HepG2 (cell line): ENCODE data around the gene MYRIP. TPM values are rescaled to one million over a fixed set of nuclear protein-coding genes. Genes with fewer than 3 reads are reported as not detected.

ENCODE experiments used
- ATAC-seq: fragments of 200-7000 bp; cut with Tn5 transposase; 3 replicates; pipeline ENCODE4 v1.9.1; 2020; ENCODE audit warnings: mild to moderate bottlenecking, moderate library complexity
- BruUV-seq: library from RNA; stranded (reverse); fragments of 400-500 nt; replicated peaks from 2 replicates; lab custom pipeline; 2021; lab: Mats Ljungman, UMichigan
- CTCF ChIA-PET: fragments of 300-600 bp; formaldehyde crosslinking; extraction: SDS; loops from one replicate; lab custom pipeline; 2021; ENCODE audit warnings: low total read pairs, inconsistent platforms, low intra/inter-chr PET ratio; lab: Yijun Ruan, JAX
- POLR2A ChIA-PET: fragments of 350-600 bp; sonication (Branson Sonifier 250); formaldehyde crosslinking; loops from one replicate; lab custom pipeline; 2020; ENCODE audit warnings: antibody characterized with exemption, inconsistent platforms; lab: Yijun Ruan, JAX
- DNase-seq: peaks from one replicate; pipeline ENCODE4 v3.0.0-alpha.2; 2015; ENCODE audit warnings: low spot score
- FAIRE-seq: peaks from 3 replicates; lab custom pipeline; 2011; peaks lifted over from hg19 to GRCh38; lab: Jason Lieb, UNC
- H2AFZ ChIP-seq: one replicate; pipeline ENCODE4 v1.6.1; 2011; ENCODE audit warnings: low read length, inconsistent platforms
- H3K27ac ChIP-seq: fragments of 300-600 bp; 3 replicates; pipeline ENCODE4 v1.8.0; 2011; ENCODE audit warnings: mixed run types, mild to moderate bottlenecking, mixed read lengths, low read length, inconsistent platforms; ENCODE audit not compliant: insufficient read depth; ENCODE audit errors: extremely low read length
- H3K27me3 ChIP-seq, 2 experiments: fragments of 200-600 bp in 1 of 2; 2 replicates in 1 of 2; 3 replicates in 1 of 2; pipeline versions ENCODE4 v1.6.0 to v1.8.0; 2011; ENCODE audit warnings: low read length in 2 of 2, mild to moderate bottlenecking in 2 of 2, moderate library complexity in 2 of 2, inconsistent platforms in 1 of 2; ENCODE audit not compliant: insufficient read depth in 2 of 2, control insufficient read depth in 1 of 2
- H3K36me3 ChIP-seq, 2 experiments: fragments of 200-600 bp in 1 of 2; replicated peaks in 1 of 2; 2 replicates in 1 of 2; 3 replicates in 1 of 2; pipeline versions ENCODE4 v1.5.1 to v1.8.0; 2011; ENCODE audit warnings: low read length in 2 of 2, inconsistent platforms in 1 of 2; ENCODE audit not compliant: insufficient read depth in 2 of 2, control insufficient read depth in 1 of 2
- H3K4me1 ChIP-seq: 2 replicates; pipeline ENCODE4 v1.5.1; 2012; ENCODE audit warnings: low read length, inconsistent platforms; ENCODE audit not compliant: insufficient read depth
- H3K4me2 ChIP-seq: 2 replicates; pipeline ENCODE4 v1.6.0; 2011; ENCODE audit warnings: low read depth, low read length, inconsistent platforms
- H3K4me3 ChIP-seq, 3 experiments: fragments of 200-600 bp in 1 of 3; sonication (generic), shearing (Covaris generic) in 1 of 3; replicated peaks in 1 of 3; 2 replicates each; pipeline ENCODE4 v1.5.1; 2011 to 2016; ENCODE audit warnings: low read length in 3 of 3, inconsistent platforms in 2 of 3, low read depth in 2 of 3, mild to moderate bottlenecking in 2 of 3, control low read depth in 1 of 3, mixed read lengths in 1 of 3; ENCODE audit not compliant: insufficient read depth in 1 of 3
- H3K79me2 ChIP-seq: one replicate; pipeline ENCODE4 v1.6.1; 2011; ENCODE audit warnings: low read length, inconsistent platforms; ENCODE audit not compliant: insufficient read depth
- H3K9ac ChIP-seq: 2 replicates; pipeline ENCODE4 v1.6.0; 2011; ENCODE audit warnings: mild to moderate bottlenecking, low read depth, low read length, inconsistent platforms; ENCODE audit not compliant: insufficient read depth
- H3K9me3 ChIP-seq: 2 replicates; pipeline ENCODE4 v1.5.1; 2012; ENCODE audit warnings: mild to moderate bottlenecking, low read length
- H4K20me1 ChIP-seq: 2 replicates; pipeline ENCODE4 v1.6.0; 2011; ENCODE audit warnings: inconsistent platforms, mild to moderate bottlenecking, low read length, moderate library complexity; ENCODE audit not compliant: insufficient read depth
- FOSL1 ChIP-seq: sonication (generic); formaldehyde crosslinking; IDR thresholded peaks from 2 replicates; pipeline ENCODE4 v1.9.0; 2021; ENCODE audit warnings: missing genetic modification reagents, borderline replicate concordance
- GABPB1 ChIP-seq: IDR thresholded peaks from 2 replicates; pipeline ENCODE4 v1.6.1; 2016; ENCODE audit warnings: mild to moderate bottlenecking, missing genetic modification reagents, moderate library complexity, missing compliant biosample characterization
- KLF16 ChIP-seq, 2 experiments: sonication (generic) in 1 of 2; formaldehyde crosslinking in 1 of 2; IDR thresholded peaks; 2 replicates each; pipeline versions ENCODE4 v1.6.1 to v1.8.0; 2016 to 2023; ENCODE audit warnings: missing genetic modification reagents in 2 of 2, missing compliant biosample characterization in 1 of 2
- MAF1 ChIP-seq: sonication (generic); formaldehyde crosslinking; IDR thresholded peaks from 2 replicates; pipeline ENCODE4 v1.5.0; 2020; ENCODE audit warnings: missing genetic modification reagents, borderline replicate concordance
- RAD51 ChIP-seq: fragments of 450-650 bp; IDR thresholded peaks from 2 replicates; pipeline ENCODE4 v1.6.1; 2016; ENCODE audit warnings: borderline replicate concordance
- SCMH1 ChIP-seq: sonication (generic); formaldehyde crosslinking; IDR thresholded peaks from 2 replicates; pipeline ENCODE4 v1.9.0; 2021; ENCODE audit warnings: missing genetic modification reagents, mild to moderate bottlenecking, borderline replicate concordance
- WIZ ChIP-seq: sonication (generic); formaldehyde crosslinking; IDR thresholded peaks from 2 replicates; pipeline ENCODE4 v1.5.1; 2020; ENCODE audit warnings: mild to moderate bottlenecking, missing genetic modification reagents
- ZBTB7A ChIP-seq: sonication (generic); formaldehyde crosslinking; IDR thresholded peaks from 2 replicates; pipeline ENCODE4 v1.8.0; 2022; ENCODE audit warnings: mild to moderate bottlenecking, missing genetic modification reagents
- ZIK1 ChIP-seq: sonication (generic); formaldehyde crosslinking; IDR thresholded peaks from 2 replicates; pipeline ENCODE4 v1.5.0; 2020; ENCODE audit warnings: mild to moderate bottlenecking, low read depth, missing genetic modification reagents, borderline replicate concordance
- ZNF224 ChIP-seq: sonication (generic); formaldehyde crosslinking; IDR thresholded peaks from 2 replicates; pipeline ENCODE4 v1.5.0; 2020; ENCODE audit warnings: mild to moderate bottlenecking, missing genetic modification reagents
- ZNF24 ChIP-seq: fragments of 450-650 bp; IDR thresholded peaks from 2 replicates; pipeline ENCODE4 v1.6.1; 2017; ENCODE audit warnings: antibody characterized with exemption, mild to moderate bottlenecking
- ZNF646 ChIP-seq: sonication (generic); formaldehyde crosslinking; IDR thresholded peaks from 2 replicates; pipeline ENCODE4 v1.9.0; 2021; ENCODE audit warnings: mild to moderate bottlenecking, missing genetic modification reagents
- ZNF652 ChIP-seq: IDR thresholded peaks from 2 replicates; pipeline ENCODE4 v1.6.1; 2016; ENCODE audit warnings: low read depth, borderline replicate concordance
- ZSCAN9 ChIP-seq: IDR thresholded peaks from 2 replicates; pipeline ENCODE4 v1.6.1; 2016; ENCODE audit warnings: borderline replicate concordance
- WGBS: methylation state at CpG from one replicate; pipeline ENCODE4 v1.1.6; 2017; ENCODE audit warnings: low lambda C conversion rate; 5-methylcytosine and 5-hydroxymethylcytosine counted together
- in situ Hi-C: cut with HindIII; loops from 2 replicates; pipeline ENCODE4 v1.10.0; 2017; ENCODE audit warnings: low pct_unique_long_range_greater_than_20kb; ENCODE audit not compliant: extremely low pct_ligation_motif_present
- intact Hi-C: fragments of 100-400 bp; cut with micrococcal nuclease; formaldehyde crosslinking; loops from one replicate; pipeline ENCODE4 v1.10.0; 2022; ENCODE audit not compliant: unreplicated experiment
- polyA plus RNA-seq, 8 experiments: library from polyadenylated mRNA; depleted of rRNA in 3 of 8; stranded (reverse) in 7 of 8; unstranded in 1 of 8; fragments of >200 nt; fragmentation: Illumina TruSeq in 4 of 8; extraction: Trizol in 4 of 8; gene quantifications; 2 replicates each; pipeline versions ENCODE4 v1.2.1 to v1.2.3, GENCODE V29; 2011 to 2016; ENCODE audit warnings: low read depth in 4 of 8, missing spikeins in 1 of 8, mixed read lengths in 1 of 8; ENCODE audit not compliant: insufficient read depth in 1 of 8
- total RNA-seq, 5 experiments: library from RNA; depleted of rRNA; stranded (reverse); fragments of >200 nt; fragmentation: Illumina TruSeq; extraction: Trizol; gene quantifications; 2 replicates each; pipeline ENCODE4 v1.2.3, GENCODE V29; 2016; ENCODE audit warnings: low read depth in 1 of 5
- TF ChIP-seq, protein P1 (sequence below): sonication (generic); formaldehyde crosslinking; IDR thresholded peaks from 2 replicates; pipeline ENCODE4 v1.4.0; 2020; ENCODE audit warnings: missing genetic modification reagents, borderline replicate concordance

The MYRIP gene
- total and polyA plus RNA-seq, 2 of the 13 experiments (the other 11 are each of a cell fraction or from before 2014, with no cell fraction given) = 0.64 to 0.84 TPM

DNA sequence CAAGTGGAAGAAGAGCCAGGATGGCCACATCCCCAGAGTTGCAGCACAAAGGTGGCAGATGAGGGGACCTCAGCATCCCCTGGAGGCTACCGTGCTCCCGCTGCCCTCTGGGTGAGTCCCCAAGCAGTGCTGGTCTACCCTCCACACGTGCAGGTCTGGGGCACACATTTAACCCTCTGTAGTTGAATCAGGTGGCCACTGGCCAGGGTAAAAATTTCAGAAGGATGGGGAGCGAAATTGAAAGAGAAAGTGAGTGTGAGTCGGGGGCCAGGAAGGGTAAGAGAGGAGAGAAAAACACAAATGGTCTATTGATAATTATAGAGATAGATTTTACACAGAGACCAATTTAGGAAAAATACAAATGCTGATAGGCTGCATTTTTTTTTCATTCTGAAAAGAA is 360.6 kb downstream of the MYRIP start:
- H3K27ac ChIP-seq = no peak overlapping the region
- 58% methylated on average over 5 of the region's 5 CpGs for WGBS
- ATAC-seq (no peak), FAIRE-seq (no peak), DNase-seq (no peak)
- no TSS peak for BruUV-seq
- H3K4me1 ChIP-seq = no peaks in the 10 kb centered on the region
- 0 out of 5 replicates have a peak, but pooled peaks cover 0 to 1% of the 10 kb centered on the region in 2 experiments for H3K27me3 ChIP-seq
- in situ Hi-C loops (no loop called here), intact Hi-C loops (loop anchor here (10.0 kb wide), 1 partner anchor 355 kb away; no protein-coding TSS in a partner anchor)
- no peak overlapping the region for H3K4me3 ChIP-seq
- H2AFZ ChIP-seq = no peak overlapping the region
- no peaks in the 10 kb centered on the region for H3K36me3 ChIP-seq
- H3K9me3 ChIP-seq = no peaks in the 10 kb centered on the region
- H3K79me2 ChIP-seq = no peaks in the 10 kb centered on the region
- H4K20me1 ChIP-seq = no peaks in the 10 kb centered on the region; the same call in 1 of the 2 replicates
- H3K9ac ChIP-seq = no peak overlapping the region
- no peak overlapping the region for H3K4me2 ChIP-seq
- ChIA-PET POLR2A (no interaction called here), CTCF (no interaction called here)
- TF ChIP-seq RAD51 (no peak), SCMH1 (no peak), ZBTB7A (CRISPR knock-in tag) (no peak), ZNF24 (no peak), GABPB1 (CRISPR knock-in tag) (no peak), ZNF224 (CRISPR knock-in tag) (no peak), ZSCAN9 (CRISPR knock-in tag) (no peak), FOSL1 (CRISPR knock-in tag) (no peak), ZIK1 (CRISPR knock-in tag) (no peak), KLF16 (CRISPR knock-in tag; IDR thresholded peaks at IDR 0.05) (no peak), ZNF652 (CRISPR knock-in tag) (no peak), WIZ (CRISPR knock-in tag) (no peak), MAF1 (CRISPR knock-in tag) (no peak), ZNF646 (no peak)
- TF ChIP-seq, protein P1, sequence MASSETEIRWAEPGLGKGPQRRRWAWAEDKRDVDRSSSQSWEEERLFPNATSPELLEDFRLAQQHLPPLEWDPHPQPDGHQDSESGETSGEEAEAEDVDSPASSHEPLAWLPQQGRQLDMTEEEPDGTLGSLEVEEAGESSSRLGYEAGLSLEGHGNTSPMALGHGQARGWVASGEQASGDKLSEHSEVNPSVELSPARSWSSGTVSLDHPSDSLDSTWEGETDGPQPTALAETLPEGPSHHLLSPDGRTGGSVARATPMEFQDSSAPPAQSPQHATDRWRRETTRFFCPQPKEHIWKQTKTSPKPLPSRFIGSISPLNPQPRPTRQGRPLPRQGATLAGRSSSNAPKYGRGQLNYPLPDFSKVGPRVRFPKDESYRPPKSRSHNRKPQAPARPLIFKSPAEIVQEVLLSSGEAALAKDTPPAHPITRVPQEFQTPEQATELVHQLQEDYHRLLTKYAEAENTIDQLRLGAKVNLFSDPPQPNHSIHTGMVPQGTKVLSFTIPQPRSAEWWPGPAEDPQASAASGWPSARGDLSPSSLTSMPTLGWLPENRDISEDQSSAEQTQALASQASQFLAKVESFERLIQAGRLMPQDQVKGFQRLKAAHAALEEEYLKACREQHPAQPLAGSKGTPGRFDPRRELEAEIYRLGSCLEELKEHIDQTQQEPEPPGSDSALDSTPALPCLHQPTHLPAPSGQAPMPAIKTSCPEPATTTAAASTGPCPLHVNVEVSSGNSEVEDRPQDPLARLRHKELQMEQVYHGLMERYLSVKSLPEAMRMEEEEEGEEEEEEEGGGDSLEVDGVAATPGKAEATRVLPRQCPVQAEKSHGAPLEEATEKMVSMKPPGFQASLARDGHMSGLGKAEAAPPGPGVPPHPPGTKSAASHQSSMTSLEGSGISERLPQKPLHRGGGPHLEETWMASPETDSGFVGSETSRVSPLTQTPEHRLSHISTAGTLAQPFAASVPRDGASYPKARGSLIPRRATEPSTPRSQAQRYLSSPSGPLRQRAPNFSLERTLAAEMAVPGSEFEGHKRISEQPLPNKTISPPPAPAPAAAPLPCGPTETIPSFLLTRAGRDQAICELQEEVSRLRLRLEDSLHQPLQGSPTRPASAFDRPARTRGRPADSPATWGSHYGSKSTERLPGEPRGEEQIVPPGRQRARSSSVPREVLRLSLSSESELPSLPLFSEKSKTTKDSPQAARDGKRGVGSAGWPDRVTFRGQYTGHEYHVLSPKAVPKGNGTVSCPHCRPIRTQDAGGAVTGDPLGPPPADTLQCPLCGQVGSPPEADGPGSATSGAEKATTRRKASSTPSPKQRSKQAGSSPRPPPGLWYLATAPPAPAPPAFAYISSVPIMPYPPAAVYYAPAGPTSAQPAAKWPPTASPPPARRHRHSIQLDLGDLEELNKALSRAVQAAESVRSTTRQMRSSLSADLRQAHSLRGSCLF (CRISPR knock-in tag) = no peak
